Colonic mucosa (tissue), 4 donors: ENCODE results near the gene SUPT4H1. TPM values are rescaled to one million over a fixed set of nuclear protein-coding genes. Genes with fewer than 3 reads are reported as not detected.

Experiments
- DNase-seq: peaks from one replicate; pipeline ENCODE4 v3.0.0-alpha.2; 2020
- H3K27ac ChIP-seq: fragments of 200-600 bp; one replicate; pipeline ENCODE4 v1.8.0; 2021
- H3K27me3 ChIP-seq: fragments of 200-600 bp; one replicate; pipeline ENCODE4 v1.8.0; 2021
- H3K36me3 ChIP-seq: fragments of 200-600 bp; one replicate; pipeline ENCODE4 v1.8.0; 2021
- H3K4me1 ChIP-seq: fragments of 200-600 bp; one replicate; pipeline ENCODE4 v1.8.0; 2021; ENCODE audit warnings: mild to moderate bottlenecking
- H3K4me3 ChIP-seq: fragments of 200-600 bp; one replicate; pipeline ENCODE4 v1.8.0; 2021
- H3K9ac ChIP-seq, 2 donors: one replicate each; pipeline ENCODE4 v1.7.0; 2013; ENCODE audit warnings: control low read depth in 2 of 2, low read depth in 2 of 2, low read length in 2 of 2
- H3K9me3 ChIP-seq: fragments of 200-600 bp; one replicate; pipeline ENCODE4 v1.8.0; 2021
- intact Hi-C: fragments of 100-400 bp; cut with DNase I; formaldehyde crosslinking; loops from one replicate; pipeline ENCODE4 v1.14.1; 2022
- total RNA-seq, 2 donors: library from RNA; stranded (reverse); fragmentation: NEBNext Ultra II Directional in 1 of 2; extraction: Animal tissue kit (Norgen Biotek cat#: 25700) in 1 of 2; gene quantifications; one replicate each; pipeline ENCODE4 v1.2.1, GENCODE V29; 2021
- TF ChIP-seq, protein P1 (sequence below): fragments of 200-600 bp; IDR thresholded peaks from one replicate; pipeline ENCODE4 v1.8.0; 2022; ENCODE audit warnings: antibody characterized with exemption, mild to moderate bottlenecking
- donor health status: healthy.
- donor health status: DM: no; HTN: no; CAD: no.
- donor health status: DM: no; HTN: no; CAD: no.

SUPT4H1 gene
- total RNA-seq, 2 donors from 2014 or later = 68.7 to 75.3 TPM

DNA sequence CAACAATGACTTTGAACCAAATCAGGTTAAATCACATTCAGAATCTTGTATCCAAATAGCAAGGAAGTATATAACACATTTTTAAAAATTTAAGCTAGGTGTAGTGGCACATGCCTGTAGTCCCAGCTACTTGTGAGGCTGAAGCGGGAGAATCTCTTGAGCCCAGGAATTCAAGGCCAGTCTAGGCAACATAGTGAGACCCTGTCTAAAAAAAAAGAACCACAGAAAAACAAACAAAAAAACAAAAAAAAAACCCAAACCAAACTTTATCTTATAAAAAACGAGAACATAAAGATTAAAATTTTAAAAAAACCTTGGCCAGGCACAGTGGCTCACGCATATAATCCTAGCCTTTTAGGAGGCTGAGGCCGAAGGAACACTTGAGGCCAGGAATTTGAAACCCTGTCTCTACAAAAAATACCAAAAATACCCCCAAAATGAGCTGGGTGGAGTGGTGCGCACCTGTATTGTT lies 11.6 kb downstream of the SUPT4H1 start:
- H3K4me3 ChIP-seq = no peak overlapping the region
- H3K36me3 ChIP-seq = no peaks in the 10 kb centered on the region
- H3K9ac ChIP-seq = no peak overlapping the region
- H3K27ac ChIP-seq = peak overlapping the region; percentile 88
- H3K4me1 ChIP-seq = no peaks in the 10 kb centered on the region
- intact Hi-C loops = no loop called here
- no peaks in the 10 kb centered on the region for H3K9me3 ChIP-seq
- TF ChIP-seq, protein P1, sequence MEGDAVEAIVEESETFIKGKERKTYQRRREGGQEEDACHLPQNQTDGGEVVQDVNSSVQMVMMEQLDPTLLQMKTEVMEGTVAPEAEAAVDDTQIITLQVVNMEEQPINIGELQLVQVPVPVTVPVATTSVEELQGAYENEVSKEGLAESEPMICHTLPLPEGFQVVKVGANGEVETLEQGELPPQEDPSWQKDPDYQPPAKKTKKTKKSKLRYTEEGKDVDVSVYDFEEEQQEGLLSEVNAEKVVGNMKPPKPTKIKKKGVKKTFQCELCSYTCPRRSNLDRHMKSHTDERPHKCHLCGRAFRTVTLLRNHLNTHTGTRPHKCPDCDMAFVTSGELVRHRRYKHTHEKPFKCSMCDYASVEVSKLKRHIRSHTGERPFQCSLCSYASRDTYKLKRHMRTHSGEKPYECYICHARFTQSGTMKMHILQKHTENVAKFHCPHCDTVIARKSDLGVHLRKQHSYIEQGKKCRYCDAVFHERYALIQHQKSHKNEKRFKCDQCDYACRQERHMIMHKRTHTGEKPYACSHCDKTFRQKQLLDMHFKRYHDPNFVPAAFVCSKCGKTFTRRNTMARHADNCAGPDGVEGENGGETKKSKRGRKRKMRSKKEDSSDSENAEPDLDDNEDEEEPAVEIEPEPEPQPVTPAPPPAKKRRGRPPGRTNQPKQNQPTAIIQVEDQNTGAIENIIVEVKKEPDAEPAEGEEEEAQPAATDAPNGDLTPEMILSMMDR = no peak
- H3K27me3 ChIP-seq = no peaks in the 10 kb centered on the region
- DNase-seq = no peak

DNA sequence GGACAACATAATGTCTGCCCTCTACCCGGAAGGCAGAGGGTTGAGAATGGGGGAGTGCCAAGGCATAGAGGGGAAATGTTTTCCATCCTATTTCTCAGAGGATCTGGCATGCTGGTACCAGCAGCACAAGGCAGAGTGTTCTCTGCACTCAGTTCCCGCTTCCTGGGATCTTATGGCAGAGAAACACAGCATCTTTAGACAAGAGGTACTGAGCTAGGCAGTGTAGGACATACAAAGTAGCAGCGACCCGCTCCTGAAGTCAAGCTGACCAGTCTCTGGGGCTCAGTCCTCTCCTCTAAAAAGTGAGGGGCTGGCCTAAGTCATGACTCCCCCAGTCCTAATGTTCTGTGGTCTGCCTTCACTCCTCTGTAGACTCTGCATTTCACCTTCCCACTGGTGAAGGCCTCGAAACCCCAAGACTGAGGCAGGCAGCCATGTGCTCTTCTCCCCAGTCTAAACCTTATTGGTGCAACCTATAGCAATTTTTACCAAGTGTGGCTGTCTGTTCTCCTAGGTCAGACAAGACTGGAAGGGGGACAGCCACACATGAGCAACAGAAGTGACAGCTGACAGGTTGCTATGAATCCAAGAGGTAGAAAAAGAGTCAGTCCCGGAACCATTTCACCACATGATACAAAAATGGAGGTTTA lies 12.1 kb downstream of the SUPT4H1 start:
- TF ChIP-seq, protein P1 = no peak
- no peaks in the 10 kb centered on the region for H3K4me1 ChIP-seq
- peak overlapping the region; percentile 17 for H3K4me3 ChIP-seq
- DNase-seq = no peak
- peak overlapping the region; percentile 88 for H3K27ac ChIP-seq
- H3K27me3 ChIP-seq = no peaks in the 10 kb centered on the region
- H3K9me3 ChIP-seq = no peaks in the 10 kb centered on the region
- peak overlapping the region; percentile 32 to 46 for H3K9ac ChIP-seq
- intact Hi-C loops = no loop called here
- no peaks in the 10 kb centered on the region for H3K36me3 ChIP-seq

DNA sequence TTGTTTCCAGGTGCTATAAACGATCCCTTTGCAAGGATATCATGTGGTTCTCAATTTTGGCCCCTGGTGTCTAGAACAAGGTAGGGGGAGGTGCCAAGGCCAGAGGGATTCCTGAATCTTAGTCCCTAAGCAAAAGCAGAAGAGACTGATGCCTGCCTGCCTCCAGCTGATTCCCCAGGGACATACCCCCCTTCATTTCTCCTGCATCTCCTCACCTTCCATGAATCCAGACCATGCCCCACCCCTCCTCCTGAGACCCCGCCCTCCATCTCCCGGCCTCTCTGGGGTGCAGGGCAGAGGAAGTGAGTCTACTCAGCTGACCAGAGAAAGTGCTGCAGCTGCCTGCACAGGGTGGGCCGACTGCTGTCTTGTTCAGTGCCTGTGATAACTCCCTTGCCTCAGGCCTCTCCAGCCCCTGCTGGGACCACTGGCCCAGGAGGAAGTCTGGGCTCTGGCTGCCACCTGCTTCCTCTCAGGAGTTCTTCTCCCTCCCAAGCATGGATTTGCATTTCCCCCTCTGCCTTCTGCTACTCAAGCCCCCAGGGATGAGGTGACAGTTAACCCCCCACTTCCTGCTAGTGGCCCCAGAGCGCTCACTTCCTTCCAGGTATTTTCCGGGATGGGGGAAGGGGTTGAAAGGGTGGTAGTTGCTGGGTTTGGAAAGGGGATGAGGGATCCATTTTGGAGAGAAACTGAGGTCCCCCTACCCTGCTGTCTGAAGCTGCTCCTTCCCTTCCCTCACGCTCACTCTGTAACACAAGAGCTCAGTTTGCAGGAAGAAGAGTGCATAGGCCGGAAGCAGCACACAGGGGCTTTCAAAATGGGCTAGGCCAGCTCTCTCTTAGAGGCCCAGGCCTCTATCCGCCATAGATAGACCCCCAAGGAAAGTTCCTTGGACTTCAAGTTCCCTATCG lies 12.9 kb downstream of the SUPT4H1 start:
- H3K4me1 ChIP-seq = no peaks in the 10 kb centered on the region
- TF ChIP-seq, protein P1 = no peak
- peak overlapping the region; percentile 88 for H3K27ac ChIP-seq
- no peaks in the 10 kb centered on the region for H3K9me3 ChIP-seq
- no peaks in the 10 kb centered on the region for H3K27me3 ChIP-seq
- H3K4me3 ChIP-seq = peak overlapping the region; percentile 17
- H3K36me3 ChIP-seq = no peaks in the 10 kb centered on the region
- H3K9ac ChIP-seq = peak overlapping the region; percentile 32 to 46
- peak; percentile 67 for DNase-seq
- intact Hi-C loops = no loop called here

DNA sequence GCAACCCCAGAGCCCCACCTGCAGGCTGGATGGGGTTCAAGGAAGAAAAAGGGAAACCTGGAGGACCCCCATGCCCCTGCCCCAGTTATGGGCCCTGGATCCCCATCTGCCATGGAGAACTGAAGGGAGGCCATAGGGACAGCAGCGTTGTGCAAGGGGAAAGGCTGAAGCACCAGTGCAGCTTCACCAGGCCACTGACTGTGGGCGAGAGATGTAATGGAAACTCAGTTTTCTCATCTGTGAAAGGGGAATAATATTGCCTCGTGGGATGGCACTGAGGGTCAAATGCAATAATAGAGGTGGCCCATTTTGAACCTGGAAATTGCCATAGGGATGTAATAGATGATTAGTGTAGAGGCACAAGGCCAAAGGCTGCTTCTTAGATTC lies 13.6 kb downstream of the SUPT4H1 start:
- no peaks in the 10 kb centered on the region for H3K27me3 ChIP-seq
- no peak for DNase-seq
- peak overlapping the region in 1 of 2 donors; percentile 36 for H3K9ac ChIP-seq
- H3K27ac ChIP-seq = peak overlapping the region; percentile 88
- no peaks in the 10 kb centered on the region for H3K9me3 ChIP-seq
- H3K36me3 ChIP-seq = no peaks in the 10 kb centered on the region
- H3K4me1 ChIP-seq = no peaks in the 10 kb centered on the region
- TF ChIP-seq, protein P1 = no peak
- no peak overlapping the region for H3K4me3 ChIP-seq
- intact Hi-C loops = no loop called here

DNA sequence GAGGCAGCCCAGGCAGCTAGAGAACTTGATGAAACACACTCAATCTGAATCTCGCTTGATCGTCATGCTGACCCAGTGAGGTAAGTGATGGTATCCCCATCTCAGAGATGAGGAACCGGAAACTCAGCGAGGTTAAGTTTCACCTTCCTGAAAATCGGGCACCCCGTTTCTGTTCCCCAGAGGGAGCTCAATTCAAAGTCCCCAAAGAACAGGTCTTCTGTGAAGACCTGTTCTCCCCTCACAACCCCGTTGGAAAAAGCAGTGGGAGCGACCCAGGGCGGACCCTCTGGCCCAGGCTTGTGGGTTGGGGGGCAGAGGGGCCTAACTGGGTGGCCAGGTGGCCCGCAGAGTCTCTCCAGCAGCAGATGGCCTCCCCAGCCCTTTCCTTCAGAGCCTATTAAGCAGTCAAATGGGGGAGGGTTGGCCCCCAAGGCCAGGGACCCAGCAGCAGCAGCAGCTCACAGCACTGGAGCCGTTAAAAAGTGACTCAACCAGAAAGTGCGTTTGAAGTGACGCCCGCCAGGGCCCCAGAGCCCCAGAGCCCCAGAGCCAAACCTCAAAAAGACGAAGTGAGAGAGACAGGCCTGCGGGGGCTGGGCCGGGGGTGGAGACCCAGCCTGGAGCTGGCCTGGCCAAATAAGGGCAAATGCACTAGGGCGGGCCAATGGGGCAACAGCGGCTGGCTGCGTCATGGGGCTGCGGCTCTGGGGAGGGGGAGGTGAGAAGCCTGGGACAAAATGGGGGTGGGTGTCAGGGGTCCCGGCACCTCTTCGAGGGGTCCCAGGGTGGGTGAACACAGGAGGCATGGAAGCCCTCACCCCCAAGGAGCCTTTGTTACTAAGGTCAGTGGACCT lies 14.2 kb downstream of the SUPT4H1 start:
- peak; percentile 70 for DNase-seq
- no peaks in the 10 kb centered on the region for H3K9me3 ChIP-seq
- H3K4me3 ChIP-seq = peak overlapping the region; percentile 19
- intact Hi-C loops = no loop called here
- no peaks in the 10 kb centered on the region for H3K36me3 ChIP-seq
- TF ChIP-seq, protein P1 = no peak
- peak overlapping the region; percentile 88 for H3K27ac ChIP-seq
- no peaks in the 10 kb centered on the region for H3K27me3 ChIP-seq
- peak overlapping the region; percentile 38 to 51 for H3K9ac ChIP-seq
- no peaks in the 10 kb centered on the region for H3K4me1 ChIP-seq
